Progenitor cell of endocrine pancreas (in vitro differentiated cells): ENCODE results near the gene SNCAIP. TPM values are rescaled to one million over a fixed set of nuclear protein-coding genes. Genes with fewer than 3 reads are reported as not detected.

Experiments used
- DNase-seq: peaks from one replicate; pipeline ENCODE4 v3.0.0; 2021; ENCODE audit warnings: low spot score; ENCODE audit not compliant: unreplicated experiment
- H3K27ac Mint-ChIP-seq: 2 replicates; pipeline ENCODE4 v1.8.0; 2021; ENCODE audit warnings: mild to moderate bottlenecking, moderate library complexity, mixed read lengths
- H3K27me3 Mint-ChIP-seq: 2 replicates; pipeline ENCODE4 v1.8.0; 2021; ENCODE audit warnings: mixed read lengths
- H3K36me3 Mint-ChIP-seq: 2 replicates; pipeline ENCODE4 v1.8.0; 2022; ENCODE audit warnings: mixed read lengths; ENCODE audit not compliant: insufficient read depth
- H3K4me1 Mint-ChIP-seq: 2 replicates; pipeline ENCODE4 v1.8.0; 2021; ENCODE audit warnings: low read depth, mixed read lengths
- H3K4me3 Mint-ChIP-seq: 2 replicates; pipeline ENCODE4 v1.8.0; 2021; ENCODE audit warnings: low read depth, mild to moderate bottlenecking, moderate library complexity, mixed read lengths
- H3K9me3 Mint-ChIP-seq: 2 replicates; pipeline ENCODE4 v1.8.0; 2021; ENCODE audit warnings: low read depth, mixed read lengths
- total RNA-seq: library from RNA; stranded (reverse); gene quantifications from 2 replicates; pipeline ENCODE4 v1.2.1, GENCODE V29; 2021
- TF ChIP-seq, protein P1 (sequence below): fragments of 200-600 bp; sonication (generic); IDR thresholded peaks from one replicate; pipeline ENCODE4 v1.5.0; 2021; ENCODE audit warnings: antibody characterized with exemption, mild to moderate bottlenecking; ENCODE audit not compliant: unreplicated experiment

Gene SNCAIP
- total RNA-seq, 1 donor from 2014 or later = 13.7 TPM

DNA sequence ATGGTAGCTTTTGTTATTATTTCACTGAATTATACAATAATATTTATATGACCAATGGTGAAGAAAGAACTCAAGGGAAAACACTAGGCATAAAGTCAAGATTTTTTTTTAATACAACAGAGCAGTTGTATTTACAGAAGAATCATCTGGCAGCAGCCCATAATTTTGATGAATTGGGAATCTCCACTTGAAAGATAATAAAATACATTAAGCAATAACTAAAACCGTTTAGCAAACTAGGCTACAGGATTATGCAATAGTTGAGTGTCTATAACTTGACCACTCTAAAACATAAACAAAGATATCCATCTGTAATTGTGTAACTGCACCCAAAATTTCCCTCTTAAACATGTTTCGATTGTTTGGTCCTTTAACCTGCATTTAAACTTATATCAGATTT lies 80.8 kb downstream of the SNCAIP start:
- H3K27me3 Mint-ChIP-seq = no peaks in the 10 kb centered on the region
- H3K4me3 Mint-ChIP-seq = no peak overlapping the region
- H3K27ac Mint-ChIP-seq = no peak overlapping the region
- DNase-seq = no peak
- H3K4me1 Mint-ChIP-seq = peaks cover 2% of the 10 kb centered on the region
- H3K36me3 Mint-ChIP-seq = peaks cover 2% of the 10 kb centered on the region
- TF ChIP-seq, protein P1, sequence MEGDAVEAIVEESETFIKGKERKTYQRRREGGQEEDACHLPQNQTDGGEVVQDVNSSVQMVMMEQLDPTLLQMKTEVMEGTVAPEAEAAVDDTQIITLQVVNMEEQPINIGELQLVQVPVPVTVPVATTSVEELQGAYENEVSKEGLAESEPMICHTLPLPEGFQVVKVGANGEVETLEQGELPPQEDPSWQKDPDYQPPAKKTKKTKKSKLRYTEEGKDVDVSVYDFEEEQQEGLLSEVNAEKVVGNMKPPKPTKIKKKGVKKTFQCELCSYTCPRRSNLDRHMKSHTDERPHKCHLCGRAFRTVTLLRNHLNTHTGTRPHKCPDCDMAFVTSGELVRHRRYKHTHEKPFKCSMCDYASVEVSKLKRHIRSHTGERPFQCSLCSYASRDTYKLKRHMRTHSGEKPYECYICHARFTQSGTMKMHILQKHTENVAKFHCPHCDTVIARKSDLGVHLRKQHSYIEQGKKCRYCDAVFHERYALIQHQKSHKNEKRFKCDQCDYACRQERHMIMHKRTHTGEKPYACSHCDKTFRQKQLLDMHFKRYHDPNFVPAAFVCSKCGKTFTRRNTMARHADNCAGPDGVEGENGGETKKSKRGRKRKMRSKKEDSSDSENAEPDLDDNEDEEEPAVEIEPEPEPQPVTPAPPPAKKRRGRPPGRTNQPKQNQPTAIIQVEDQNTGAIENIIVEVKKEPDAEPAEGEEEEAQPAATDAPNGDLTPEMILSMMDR = no peak
- H3K9me3 Mint-ChIP-seq = no peaks in the 10 kb centered on the region

DNA sequence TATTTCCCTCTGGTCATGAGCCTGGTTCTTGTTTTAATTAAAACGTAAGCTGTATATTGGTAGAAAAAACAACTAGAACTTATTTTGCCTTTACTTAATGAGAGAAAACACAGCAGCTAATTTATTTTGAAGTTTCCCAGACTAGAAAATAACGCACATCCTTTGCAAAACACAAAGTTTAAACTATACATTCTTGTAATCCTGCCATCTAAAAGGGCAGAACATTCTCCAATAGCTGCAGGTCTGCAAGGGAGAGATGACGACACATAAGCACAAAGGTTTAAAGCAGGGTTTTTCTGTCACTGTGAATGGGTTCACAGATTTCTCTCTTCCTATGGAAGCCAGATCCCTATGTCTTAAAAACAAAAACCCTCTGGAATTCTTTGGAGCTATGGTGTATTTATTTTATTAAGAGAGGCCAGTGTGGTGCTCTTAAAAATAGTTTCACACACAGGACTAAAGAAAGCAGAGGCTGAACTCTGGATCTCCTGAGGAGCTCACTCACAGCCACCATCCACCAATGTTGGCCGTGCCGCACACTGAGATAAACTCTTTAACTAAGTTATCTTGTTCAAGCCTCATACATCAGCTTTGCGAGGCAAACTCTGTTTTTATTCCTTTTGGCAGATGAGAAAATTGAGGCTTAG lies 82.4 kb downstream of the SNCAIP start:
- Mint-ChIP-seq H3K4me1 (no peaks in the 10 kb centered on the region), H3K9me3 (no peaks in the 10 kb centered on the region), H3K4me3 (no peak overlapping the region), H3K36me3 (peaks cover 2% of the 10 kb centered on the region), H3K27ac (no peak overlapping the region), H3K27me3 (no peaks in the 10 kb centered on the region)
- TF ChIP-seq, protein P1 = no peak
- no peak for DNase-seq

DNA sequence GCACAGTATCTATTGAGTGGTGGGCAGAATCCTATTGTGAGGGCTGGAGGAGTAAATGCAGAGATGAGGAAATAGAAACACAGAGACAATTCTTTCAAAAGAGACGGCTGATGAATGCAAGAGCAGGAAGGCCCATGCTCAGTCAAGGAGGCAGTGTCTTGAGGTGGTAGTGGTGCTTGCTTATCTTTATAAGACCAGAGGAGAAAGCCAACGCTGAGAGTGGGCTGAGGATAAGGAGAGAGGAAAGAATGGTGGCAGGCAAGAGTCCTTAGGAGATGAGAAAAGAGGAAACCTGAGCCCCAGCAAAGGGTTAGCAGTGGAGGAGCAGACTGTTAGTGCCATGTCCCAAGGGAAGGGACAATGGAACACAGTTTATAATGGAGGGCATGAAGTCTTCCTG lies 86.0 kb downstream of the SNCAIP start:
- peaks cover 11% of the 10 kb centered on the region for H3K4me1 Mint-ChIP-seq
- peaks cover 2% of the 10 kb centered on the region for H3K36me3 Mint-ChIP-seq
- TF ChIP-seq, protein P1 = no peak

DNA sequence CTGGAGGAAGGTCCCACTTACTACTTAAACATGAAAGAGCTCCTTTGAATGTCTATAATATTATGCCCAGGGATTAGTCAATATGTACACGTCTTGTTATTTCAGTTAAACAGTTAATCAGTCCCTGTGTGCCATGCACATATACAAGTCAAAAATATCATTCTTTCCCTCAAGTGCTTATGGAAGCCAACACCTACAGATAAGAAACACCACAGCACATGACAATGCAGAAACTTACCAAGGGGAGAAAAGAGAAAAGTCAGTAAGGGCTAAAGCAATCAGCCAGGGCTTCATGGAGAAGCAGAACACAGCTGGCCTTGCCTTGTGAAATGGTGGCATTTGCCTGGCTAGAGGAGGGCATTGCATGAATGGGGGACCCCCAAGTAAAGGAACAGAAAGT lies 88.3 kb downstream of the SNCAIP start:
- Mint-ChIP-seq H3K27ac (no peak overlapping the region), H3K36me3 (peaks cover 2% of the 10 kb centered on the region), H3K4me1 (peaks cover 34% of the 10 kb centered on the region), H3K9me3 (no peaks in the 10 kb centered on the region), H3K4me3 (no peak overlapping the region), H3K27me3 (no peaks in the 10 kb centered on the region)
- TF ChIP-seq, protein P1 = no peak
- no peak for DNase-seq

More for the DNA sequence above, 86.0 kb downstream of the SNCAIP start:
- no peak overlapping the region for H3K4me3 Mint-ChIP-seq
- no peaks in the 10 kb centered on the region for H3K9me3 Mint-ChIP-seq
- no peaks in the 10 kb centered on the region for H3K27me3 Mint-ChIP-seq
- no peak for DNase-seq
- H3K27ac Mint-ChIP-seq = no peak overlapping the region

DNA sequence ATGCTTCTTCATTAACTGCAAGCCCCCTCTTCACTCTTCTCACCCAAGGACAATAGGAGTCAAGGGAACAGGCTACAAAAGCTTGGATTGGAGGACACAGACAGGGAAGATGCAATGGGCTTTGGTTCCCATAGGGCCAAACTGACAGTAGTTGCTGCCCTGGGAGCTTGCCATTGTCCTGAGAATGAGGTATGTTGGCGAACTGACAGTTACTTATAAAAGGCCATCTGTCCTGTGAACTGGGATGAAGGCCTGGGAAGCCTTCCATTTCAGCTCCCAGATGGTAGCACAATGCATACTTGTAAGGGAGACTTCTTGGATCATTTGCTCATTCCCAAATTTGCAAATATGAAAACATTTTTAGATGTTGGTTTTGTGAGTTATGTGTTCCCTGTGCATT lies 88.9 kb downstream of the SNCAIP start:
- TF ChIP-seq, protein P1 = no peak
- Mint-ChIP-seq H3K27me3 (no peaks in the 10 kb centered on the region), H3K4me1 (peaks cover 36% of the 10 kb centered on the region), H3K27ac (no peak overlapping the region), H3K9me3 (no peaks in the 10 kb centered on the region), H3K36me3 (peaks cover 2% of the 10 kb centered on the region), H3K4me3 (no peak overlapping the region)
- no peak for DNase-seq
